Pancreas (tissue), 10 donors: Measurements from ENCODE around the gene IGFL3. TPM values are rescaled to one million over a fixed set of nuclear protein-coding genes. Genes with fewer than 3 reads are reported as not detected.

Experiments used
- ATAC-seq, 4 donors: fragments of 200-7000 bp; cut with Tn5 transposase; one replicate each; pipeline versions ENCODE4 v1.8.0 to v1.9.1; 2020; ENCODE audit warnings: mild to moderate bottlenecking in 4 of 4, moderate library complexity in 4 of 4
- DNase-seq, 6 donors: peaks; one replicate each; pipeline ENCODE4 v3.0.0-alpha.2; 2020
- FAIRE-seq: peaks from 2 replicates; lab custom pipeline; 2012; peaks lifted over from hg19 to GRCh38; lab: Jason Lieb, UNC
- H3K27ac ChIP-seq, 4 donors: fragments of 200-600 bp; sonication (generic); 1 replicate in 3 of 4; 2 replicates in 1 of 4; pipeline versions ENCODE4 v1.5.0 to v1.8.0; 2020
- H3K27me3 ChIP-seq, 4 donors: fragments of 200-600 bp; one replicate each; pipeline ENCODE4 v1.8.0; 2021
- H3K36me3 ChIP-seq, 3 donors: fragments of 200-600 bp; sonication (generic) in 1 of 3; one replicate each; pipeline versions ENCODE4 v1.5.0 to v1.8.0; 2020 to 2021
- H3K4me1 ChIP-seq, 3 donors: fragments of 200-600 bp; one replicate each; pipeline ENCODE4 v1.8.0; 2021
- H3K4me3 ChIP-seq, 4 donors: fragments of 200-600 bp; sonication (generic) in 2 of 4; one replicate each; pipeline versions ENCODE4 v1.5.0 to v1.8.0; 2020 to 2021
- H3K9me3 ChIP-seq, 4 donors: fragments of 200-600 bp; one replicate each; pipeline ENCODE4 v1.8.0; 2021
- WGBS, 2 donors: extraction: QIAGEN DNeasy Blood & Tissue Kit; methylation state at CpG; one replicate each; pipeline ENCODE4 v1.1.7; 2013; 5-methylcytosine and 5-hydroxymethylcytosine counted together
- intact Hi-C, 3 donors: fragments of 100-400 bp; cut with DNase I; formaldehyde crosslinking; loops; one replicate each; pipeline versions ENCODE4 v1.11.1 to v1.14.2; 2022
- polyA plus RNA-seq, 2 donors: library from polyadenylated mRNA; stranded (reverse); fragments of 200-250 nt; gene quantifications; one replicate each; pipeline ENCODE4 v1.2.3, GENCODE V29; 2013
- total RNA-seq, 6 donors: library from RNA; stranded (reverse); fragmentation: NEBNext Ultra II Directional in 4 of 6; extraction: Animal tissue kit (Norgen Biotek cat#: 25700) in 4 of 6; gene quantifications; one replicate each; pipeline versions ENCODE4 v1.2.1 to v1.2.4, GENCODE V29; 2021 to 2023
- TF ChIP-seq, protein P1 (sequence below), 4 donors: fragments of 200-600 bp; sonication (generic) in 3 of 4; IDR thresholded peaks; one replicate each; pipeline versions ENCODE4 v1.5.0 to v1.8.0; 2021; ENCODE audit warnings: antibody characterized with exemption in 4 of 4
- donor health status: healthy with polysubstance abuse.
- donor health status: DM: no; HTN: no; CAD: no; lungs with moderate emphysema.
- donor health status: DM: no; HTN: no; CAD: no.
- donor health status: control.
- donor health status: control.
- donor health status: Bipolar disorder and iron deficiency.
- donor health status: DM: yes; HTN: yes; CAD: no.
- donor health status: DM: no; HTN: no; CAD: no.
- donor health status: DM: no; HTN: no; CAD: no.
- donor health status: DM: yes; HTN: yes; CAD: no.

IGFL3 gene
- total and polyA plus RNA-seq, 8 donors: not detected

DNA sequence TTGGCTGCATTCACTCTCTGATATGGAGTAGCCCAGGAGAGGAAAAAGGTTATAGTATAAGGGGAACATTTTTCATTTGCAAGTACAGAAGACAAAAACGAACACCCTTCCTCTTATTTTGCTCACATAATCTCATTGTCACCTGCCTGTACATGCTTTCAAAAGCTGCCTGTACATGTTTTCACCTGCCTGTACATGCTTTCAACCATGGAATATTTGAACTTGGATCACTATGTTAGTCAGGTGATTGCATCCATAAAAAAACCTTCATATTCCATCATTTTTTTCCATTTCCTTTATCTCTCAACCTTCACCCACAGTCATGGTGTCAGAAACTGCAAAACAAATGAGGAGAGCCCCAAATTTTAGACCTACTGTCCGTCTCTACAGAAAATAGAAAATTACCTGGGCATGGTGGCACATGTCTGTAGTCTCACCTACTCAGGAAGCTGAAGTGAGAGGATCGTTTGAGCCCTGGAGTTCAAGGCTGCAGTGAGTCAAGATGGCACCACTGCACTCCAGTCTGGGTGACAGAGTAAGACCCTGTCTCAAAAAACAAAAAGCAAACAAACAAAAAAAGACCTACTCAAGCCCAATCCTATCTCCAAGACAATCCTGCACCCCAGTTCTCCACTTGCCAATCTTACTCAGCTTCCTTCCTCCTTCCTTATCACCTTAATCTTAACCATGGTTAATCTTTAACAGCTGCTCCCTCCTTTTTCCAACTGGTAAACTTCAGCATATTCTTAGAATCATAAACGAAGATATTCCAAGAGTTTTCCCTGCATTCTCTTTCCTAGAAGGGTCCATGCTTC lies 35.1 kb upstream of the IGFL3 start:
- TF ChIP-seq, protein P1, sequence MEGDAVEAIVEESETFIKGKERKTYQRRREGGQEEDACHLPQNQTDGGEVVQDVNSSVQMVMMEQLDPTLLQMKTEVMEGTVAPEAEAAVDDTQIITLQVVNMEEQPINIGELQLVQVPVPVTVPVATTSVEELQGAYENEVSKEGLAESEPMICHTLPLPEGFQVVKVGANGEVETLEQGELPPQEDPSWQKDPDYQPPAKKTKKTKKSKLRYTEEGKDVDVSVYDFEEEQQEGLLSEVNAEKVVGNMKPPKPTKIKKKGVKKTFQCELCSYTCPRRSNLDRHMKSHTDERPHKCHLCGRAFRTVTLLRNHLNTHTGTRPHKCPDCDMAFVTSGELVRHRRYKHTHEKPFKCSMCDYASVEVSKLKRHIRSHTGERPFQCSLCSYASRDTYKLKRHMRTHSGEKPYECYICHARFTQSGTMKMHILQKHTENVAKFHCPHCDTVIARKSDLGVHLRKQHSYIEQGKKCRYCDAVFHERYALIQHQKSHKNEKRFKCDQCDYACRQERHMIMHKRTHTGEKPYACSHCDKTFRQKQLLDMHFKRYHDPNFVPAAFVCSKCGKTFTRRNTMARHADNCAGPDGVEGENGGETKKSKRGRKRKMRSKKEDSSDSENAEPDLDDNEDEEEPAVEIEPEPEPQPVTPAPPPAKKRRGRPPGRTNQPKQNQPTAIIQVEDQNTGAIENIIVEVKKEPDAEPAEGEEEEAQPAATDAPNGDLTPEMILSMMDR (IDR thresholded peaks at IDR 0.05): no peak
- Histone ChIP-seq H3K9me3 (no peaks in the 10 kb centered on the region), H3K4me3 (no peak overlapping the region), H3K36me3 (no peaks in the 10 kb centered on the region), H3K27me3 (peaks cover 0 to 6% (median 0%) of the 10 kb centered on the region in 4 donors), H3K27ac (no peak overlapping the region), H3K4me1 (no peaks in the 10 kb centered on the region)
- peak in 2 of 4 donors; percentile 49 to 50 for ATAC-seq
- DNase-seq: no peak
- intact Hi-C loops: no loop called here
- WGBS, 2 donors: 42 to 47% methylated on average over 4 of the region's 4 CpGs
- no peak for FAIRE-seq

DNA sequence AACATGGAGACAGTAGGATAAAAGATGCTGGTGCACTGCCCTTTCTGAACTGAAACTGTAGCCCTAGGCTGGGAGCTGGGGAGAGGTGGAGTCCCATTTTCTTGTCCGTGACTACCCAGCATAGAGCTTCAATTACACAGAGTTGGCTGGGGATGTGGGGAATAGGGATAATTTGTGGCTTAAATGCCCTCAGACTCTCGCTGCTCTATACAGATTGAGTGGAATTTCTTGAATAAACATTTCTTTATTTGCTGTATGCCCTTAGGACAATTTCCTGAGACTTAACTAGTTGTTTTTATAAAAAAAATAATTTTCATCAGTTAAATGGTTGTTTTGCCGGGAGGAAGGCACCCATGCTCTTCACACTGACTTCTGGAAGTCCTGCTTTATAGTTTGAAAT lies 30.7 kb upstream of the IGFL3 start:
- 64 to 90% methylated on average over 3 of the region's 3 CpGs for WGBS, 2 donors
- peaks cover 0 to 6% (median 0%) of the 10 kb centered on the region in 4 donors for H3K27me3 ChIP-seq
- no peak for DNase-seq
- no peak for FAIRE-seq
- no peaks in the 10 kb centered on the region for H3K4me1 ChIP-seq
- H3K36me3 ChIP-seq: no peaks in the 10 kb centered on the region
- TF ChIP-seq, protein P1 (IDR thresholded peaks at IDR 0.05): no peak
- no peaks in the 10 kb centered on the region for H3K9me3 ChIP-seq
- no peak overlapping the region for H3K27ac ChIP-seq
- H3K4me3 ChIP-seq: no peak overlapping the region
- no peak for ATAC-seq
- intact Hi-C loops: no loop called here

DNA sequence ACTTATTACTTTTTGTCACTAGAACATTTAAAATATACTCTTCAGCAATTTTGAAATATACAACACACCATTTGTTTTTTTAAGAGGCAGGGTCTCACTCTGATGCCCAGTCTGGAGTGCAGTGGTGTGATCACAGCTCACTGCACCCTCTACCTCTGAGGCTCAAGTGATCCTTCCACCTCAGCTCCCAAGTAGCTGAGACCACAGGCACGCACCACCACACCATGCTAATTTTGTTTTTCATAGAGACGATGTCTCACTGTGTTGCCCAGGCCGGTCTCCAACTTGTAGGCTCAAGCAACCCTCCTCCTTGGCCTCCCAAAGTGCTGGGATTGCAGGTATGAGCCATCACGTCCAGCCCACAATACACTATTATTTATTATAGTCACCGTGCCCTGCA lies 26.1 kb upstream of the IGFL3 start:
- Histone ChIP-seq H3K27ac (no peak overlapping the region), H3K4me1 (no peaks in the 10 kb centered on the region), H3K36me3 (no peaks in the 10 kb centered on the region), H3K4me3 (no peak overlapping the region), H3K9me3 (no peaks in the 10 kb centered on the region), H3K27me3 (no peaks in the 10 kb centered on the region)
- DNase-seq (no peak), ATAC-seq (no peak), FAIRE-seq (no peak)
- WGBS, 2 donors: 74 to 82% methylated on average over 5 of the region's 5 CpGs
- intact Hi-C loops: no loop called here
- TF ChIP-seq, protein P1 (IDR thresholded peaks at IDR 0.05): no peak

DNA sequence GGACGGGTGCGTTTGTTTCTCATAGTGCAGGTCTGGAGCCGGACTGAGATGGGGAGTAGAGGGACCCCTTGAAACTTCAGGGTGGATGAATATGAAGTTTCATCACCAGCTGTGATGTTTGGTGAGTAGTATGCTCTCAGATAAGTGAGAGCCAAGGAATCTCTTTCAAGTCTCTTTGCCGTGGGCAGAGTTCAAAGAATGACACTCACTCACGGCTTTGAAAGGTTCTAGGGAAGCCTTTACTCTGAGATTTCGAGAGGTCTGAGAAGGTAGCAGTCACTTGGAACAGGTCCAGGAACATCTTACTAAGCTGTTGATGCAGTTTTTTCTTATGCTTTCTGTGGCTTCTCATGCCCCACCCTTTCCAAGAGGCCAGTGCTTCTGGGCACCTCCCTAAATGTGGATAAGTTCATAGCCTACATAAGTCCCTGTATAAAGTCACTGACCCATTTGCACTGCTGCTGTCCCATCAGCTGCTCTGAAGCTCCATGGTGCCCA lies 23.4 kb upstream of the IGFL3 start, which contains the start of gene IGFL2:
TSS of gene IGFL2 (plus strand) at position 448 of the 498 bp plus-strand sequence. CDS start at position 489, 41 bp downstream.
- ATAC-seq: no peak
- TF ChIP-seq, protein P1 (IDR thresholded peaks at IDR 0.05): no peak
- H3K27ac ChIP-seq: no peak within 1 kb of the TSS
- H3K9me3 ChIP-seq: no peaks in the 10 kb centered on the region
- H3K4me3 ChIP-seq: no peak within 1 kb of the TSS
- H3K4me1 ChIP-seq: no peaks in the 10 kb centered on the region
- H3K36me3 ChIP-seq: no peaks in the 10 kb centered on the region
- intact Hi-C loops: no loop called here
- FAIRE-seq: no peak
- WGBS, 2 donors: 64 to 72% methylated on average over 6 of the region's 6 CpGs
- no peak for DNase-seq
- no peaks in the 10 kb centered on the region for H3K27me3 ChIP-seq
